DOHH2 (cell line): ENCODE measurements around the gene SORL1-AS1.
A peak's percentile ranks its signal among the peaks of the same experiment; 100 is the strongest.

ENCODE experiments used
- H3F3A ChIP-seq: fragments of 200-600 bp; sonication (generic), shearing (Covaris generic); 2 replicates; pipeline ENCODE4 v1.6.0; 2016; ENCODE audit warnings: antibody characterized with exemption, mild to moderate bottlenecking; ENCODE audit not compliant: control insufficient read depth, insufficient read depth
- H3K27ac ChIP-seq: fragments of 200-600 bp; sonication (generic); 2 replicates; pipeline ENCODE4 v1.5.1; 2014; ENCODE audit warnings: low read depth, mild to moderate bottlenecking, low read length, moderate library complexity
- H3K27me3 ChIP-seq: fragments of 200-600 bp; sonication (generic); 2 replicates; pipeline ENCODE4 v1.6.1; 2014; ENCODE audit warnings: mild to moderate bottlenecking, low read length, mixed read lengths; ENCODE audit not compliant: control insufficient read depth
- H3K36me3 ChIP-seq: fragments of 200-600 bp; sonication (generic); 2 replicates; pipeline ENCODE4 v1.6.1; 2014; ENCODE audit warnings: mild to moderate bottlenecking, low read length, moderate library complexity, mixed read lengths; ENCODE audit not compliant: control insufficient read depth
- H3K4me1 ChIP-seq: fragments of 200-600 bp; sonication (generic); 2 replicates; pipeline ENCODE4 v1.6.1; 2014; ENCODE audit warnings: mild to moderate bottlenecking, low read length, mixed read lengths; ENCODE audit not compliant: control insufficient read depth
- H3K4me2 ChIP-seq: fragments of 200-600 bp; sonication (generic); 2 replicates; pipeline ENCODE4 v1.6.0; 2014; ENCODE audit warnings: mild to moderate bottlenecking, low read length, moderate library complexity
- H3K4me3 ChIP-seq: fragments of 200-600 bp; sonication (generic); 2 replicates; pipeline ENCODE4 v1.5.1; 2014; ENCODE audit warnings: mild to moderate bottlenecking, low read length, mixed read lengths
- H3K79me2 ChIP-seq: fragments of 200-600 bp; sonication (generic); 2 replicates; pipeline ENCODE4 v1.6.1; 2014; ENCODE audit warnings: mild to moderate bottlenecking, low read length, mixed read lengths; ENCODE audit not compliant: control insufficient read depth
- H3K9me2 ChIP-seq: fragments of 200-600 bp; sonication (generic); replicated peaks from 2 replicates; pipeline ENCODE4 v1.6.1; 2014; ENCODE audit warnings: mild to moderate bottlenecking, low read length, mixed read lengths; ENCODE audit not compliant: control insufficient read depth
- H3K9me3 ChIP-seq: fragments of 200-600 bp; sonication (generic); 2 replicates; pipeline ENCODE4 v1.6.1; 2014; ENCODE audit warnings: antibody characterized with exemption, low read length, mixed read lengths; ENCODE audit not compliant: control insufficient read depth, insufficient read depth
- H4K20me1 ChIP-seq: fragments of 200-600 bp; sonication (generic); 2 replicates; pipeline ENCODE4 v1.6.0; 2014; ENCODE audit warnings: low read depth, mild to moderate bottlenecking, antibody characterized with exemption, low read length, moderate library complexity; ENCODE audit not compliant: control insufficient read depth, insufficient read depth
- EZH2phosphoT487 ChIP-seq: fragments of 200-600 bp; sonication (generic); IDR thresholded peaks from 2 replicates; pipeline ENCODE4 v1.6.1; 2017; ENCODE audit warnings: borderline replicate concordance, mild to moderate bottlenecking, antibody characterized with exemption, low read length, moderate library complexity, mixed read lengths
- TF ChIP-seq, protein P1 (sequence below): fragments of 200-600 bp; sonication (generic); IDR thresholded peaks from one replicate; pipeline ENCODE4 v1.5.1; 2014; ENCODE audit warnings: antibody characterized with exemption, mild to moderate bottlenecking, low read depth, low read length; ENCODE audit not compliant: poor library complexity, severe bottlenecking

Gene SORL1-AS1

DNA sequence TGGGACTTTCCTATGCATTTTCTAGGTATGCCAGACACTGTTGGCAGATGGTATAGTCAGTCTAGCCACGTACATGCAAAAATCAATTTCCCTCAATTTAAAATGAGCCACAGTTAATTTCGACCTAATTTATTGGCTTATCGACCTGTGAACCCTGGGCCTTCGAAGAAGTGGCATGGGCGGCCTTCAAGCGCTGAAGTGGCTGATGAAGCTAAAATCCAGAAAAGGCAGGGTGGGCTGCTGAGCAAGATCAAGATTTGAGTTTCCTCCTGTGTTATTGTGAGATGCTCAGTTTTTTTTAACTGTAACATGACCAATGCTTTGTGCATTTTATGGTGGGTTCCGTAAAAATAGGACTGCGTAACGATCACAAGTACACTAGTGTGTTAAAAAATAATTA, 5.8 kb upstream of the SORL1-AS1 start:
- Histone ChIP-seq H3K27me3 (no peaks in the 10 kb centered on the region), H3F3A (no peaks in the 10 kb centered on the region; the same call in 1 of the 2 replicates), H3K27ac (0 out of 2 replicates have a peak overlapping the region, but pooled peaks have one; percentile 5), H3K9me2 (no peaks in the 10 kb centered on the region), H4K20me1 (peaks cover 3% of the 10 kb centered on the region; the same call in 1 of the 2 replicates), H3K4me2 (peak overlapping the region; percentile 68), H3K79me2 (peaks cover 100% of the 10 kb centered on the region), H3K4me1 (peaks cover 100% of the 10 kb centered on the region), H3K9me3 (no peaks in the 10 kb centered on the region), H3K4me3 (peak overlapping the region; percentile 9), H3K36me3 (peaks cover 88% of the 10 kb centered on the region)
- TF ChIP-seq, protein P1, sequence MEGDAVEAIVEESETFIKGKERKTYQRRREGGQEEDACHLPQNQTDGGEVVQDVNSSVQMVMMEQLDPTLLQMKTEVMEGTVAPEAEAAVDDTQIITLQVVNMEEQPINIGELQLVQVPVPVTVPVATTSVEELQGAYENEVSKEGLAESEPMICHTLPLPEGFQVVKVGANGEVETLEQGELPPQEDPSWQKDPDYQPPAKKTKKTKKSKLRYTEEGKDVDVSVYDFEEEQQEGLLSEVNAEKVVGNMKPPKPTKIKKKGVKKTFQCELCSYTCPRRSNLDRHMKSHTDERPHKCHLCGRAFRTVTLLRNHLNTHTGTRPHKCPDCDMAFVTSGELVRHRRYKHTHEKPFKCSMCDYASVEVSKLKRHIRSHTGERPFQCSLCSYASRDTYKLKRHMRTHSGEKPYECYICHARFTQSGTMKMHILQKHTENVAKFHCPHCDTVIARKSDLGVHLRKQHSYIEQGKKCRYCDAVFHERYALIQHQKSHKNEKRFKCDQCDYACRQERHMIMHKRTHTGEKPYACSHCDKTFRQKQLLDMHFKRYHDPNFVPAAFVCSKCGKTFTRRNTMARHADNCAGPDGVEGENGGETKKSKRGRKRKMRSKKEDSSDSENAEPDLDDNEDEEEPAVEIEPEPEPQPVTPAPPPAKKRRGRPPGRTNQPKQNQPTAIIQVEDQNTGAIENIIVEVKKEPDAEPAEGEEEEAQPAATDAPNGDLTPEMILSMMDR, result no peak
- no peak for TF ChIP-seq EZH2phosphoT487

DNA sequence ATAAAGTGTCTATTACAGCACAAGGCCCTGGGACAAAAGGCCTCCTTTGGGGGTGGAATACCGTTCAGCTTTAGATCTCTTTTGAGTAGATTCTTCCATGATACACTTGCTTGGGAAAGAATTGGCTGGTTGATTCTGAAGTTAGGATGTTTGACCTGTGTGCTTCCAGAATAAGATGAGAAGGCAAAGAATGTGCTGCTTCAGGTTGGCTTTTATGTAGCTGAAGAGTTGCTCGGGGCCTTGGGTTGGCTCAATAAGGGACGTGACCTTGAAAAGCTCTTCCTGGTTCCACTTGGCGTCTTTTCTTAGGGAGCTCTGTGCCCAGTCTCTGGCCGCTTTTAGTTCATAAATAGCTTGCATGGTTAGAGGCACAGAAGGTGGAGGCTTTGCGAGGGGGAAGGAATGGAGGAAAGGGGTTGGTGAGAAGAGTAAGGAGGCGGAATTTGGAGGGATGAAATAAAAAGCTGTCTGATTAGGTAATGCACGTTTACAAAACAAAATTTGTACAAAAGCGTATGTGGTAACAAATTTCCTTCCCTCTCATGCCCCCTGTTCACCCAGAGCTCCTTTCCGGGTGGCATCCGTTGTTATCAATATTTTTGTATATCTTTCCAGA, 4.2 kb upstream of the SORL1-AS1 start:
- Histone ChIP-seq H3F3A (no peaks in the 10 kb centered on the region; the same call in 1 of the 2 replicates), H3K4me1 (peaks cover 85% of the 10 kb centered on the region), H3K9me3 (no peaks in the 10 kb centered on the region), H3K27ac (peak overlapping the region; percentile 34), H4K20me1 (no peaks in the 10 kb centered on the region; the same call in 1 of the 2 replicates), H3K4me2 (peak overlapping the region; percentile 89), H3K36me3 (peaks cover 86% of the 10 kb centered on the region), H3K79me2 (peaks cover 100% of the 10 kb centered on the region), H3K4me3 (peak overlapping the region; percentile 95), H3K27me3 (no peaks in the 10 kb centered on the region), H3K9me2 (no peaks in the 10 kb centered on the region)
- no peak for TF ChIP-seq EZH2phosphoT487
- TF ChIP-seq, protein P1, result no peak

DNA sequence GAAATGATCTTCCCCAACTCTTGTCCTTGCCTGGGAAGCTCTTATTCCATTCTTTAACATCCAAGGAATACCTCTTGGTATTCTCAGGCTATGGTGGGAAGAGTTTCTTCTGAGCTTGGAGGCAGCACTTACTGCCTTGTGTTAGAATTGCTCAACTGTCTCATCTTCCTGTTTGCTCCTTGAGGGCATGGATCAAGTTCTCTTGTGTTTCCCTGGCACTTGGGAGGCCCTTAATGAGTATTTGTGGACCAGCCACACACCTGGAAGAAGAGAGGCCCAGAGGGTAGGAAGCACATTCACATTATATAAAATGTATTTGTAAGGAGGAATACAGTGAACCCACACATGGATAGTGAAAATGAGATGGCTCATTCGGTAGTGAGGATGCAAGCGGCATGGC, 3.4 kb upstream of the SORL1-AS1 start:
- H3K4me2 ChIP-seq, result peak overlapping the region; percentile 89
- peaks cover 79% of the 10 kb centered on the region for H3K36me3 ChIP-seq
- peaks cover 100% of the 10 kb centered on the region for H3K79me2 ChIP-seq
- H3K27me3 ChIP-seq, result no peaks in the 10 kb centered on the region
- peak overlapping the region; percentile 34; the same call in 1 of the 2 replicates for H3K27ac ChIP-seq
- H3F3A ChIP-seq, result no peaks in the 10 kb centered on the region; the same call in 1 of the 2 replicates
- no peak for TF ChIP-seq EZH2phosphoT487
- TF ChIP-seq, protein P1, result no peak
- peaks cover 84% of the 10 kb centered on the region for H3K4me1 ChIP-seq
- H4K20me1 ChIP-seq, result no peaks in the 10 kb centered on the region
- no peaks in the 10 kb centered on the region for H3K9me2 ChIP-seq
- no peaks in the 10 kb centered on the region for H3K9me3 ChIP-seq
- peak overlapping the region; percentile 95 for H3K4me3 ChIP-seq
